Fibroblast of lung (primary cell): Measurements from ENCODE around the gene ACBD3.

Source experiments
- CTCF ChIP-seq, 2 donors: IDR thresholded peaks in 1 of 2; conservative IDR thresholded peaks in 1 of 2; 1 replicate in 1 of 2; 2 replicates in 1 of 2; pipeline ENCODE4 v1.5.1; 2011 to 2012; ENCODE audit warnings: low read length in 2 of 2, control low read depth in 1 of 2, inconsistent platforms in 1 of 2, low read depth in 1 of 2, mild to moderate bottlenecking in 1 of 2
- EZH2 ChIP-seq: IDR thresholded peaks from 2 replicates; pipeline ENCODE4 v1.5.1; 2012; ENCODE audit warnings: low read length, control low read depth, mild to moderate bottlenecking; ENCODE audit errors: missing control alignments

- TF ChIP-seq CTCF (conservative IDR thresholded peaks at IDR 0.05 in 1 of 2, IDR thresholded peaks at IDR 0.05 in 1 of 2; ENCODE audit: low read depth in 1 of 2, low read length in 2 of 2) (no peak), EZH2 (no peak)
Observed at GRCh38 chr1:226220473-226221189, 34.1 kb upstream of the ACBD3 start.
